CD4-positive, alpha-beta T cell (primary cell): ENCODE results near the gene KCND3. TPM values are rescaled to one million over a fixed set of nuclear protein-coding genes. Genes with fewer than 3 reads are reported as not detected.

ENCODE experiments used
- ATAC-seq: fragments of 200-7000 bp; cut with Tn5 transposase; one replicate; pipeline ENCODE4 v1.10.0; 2022; ENCODE audit warnings: mild to moderate bottlenecking; ENCODE audit not compliant: poor library complexity
- CTCF ChIA-PET: fragments of 350-600 bp; sonication (Branson Sonifier 250); formaldehyde crosslinking; loops from one replicate; lab custom pipeline; 2021; ENCODE audit warnings: antibody characterized with exemption, inconsistent platforms; lab: Charles Lee
- POLR2A ChIA-PET: fragments of 350-600 bp; sonication (Branson Sonifier 250); formaldehyde crosslinking; loops from one replicate; lab custom pipeline; 2021; ENCODE audit warnings: antibody characterized with exemption, inconsistent platforms; lab: Charles Lee
- DNase-seq, 14 experiments: peaks; one replicate each; pipeline ENCODE4 v3.0.0-alpha.2; 2013 to 2020; ENCODE audit warnings: mixed read lengths in 2 of 14
- H3K27ac ChIP-seq, 2 donors: one replicate each; pipeline versions ENCODE4 v1.5.1 to v1.7.0; 2013; ENCODE audit warnings: low read length in 2 of 2, low read depth in 1 of 2, mild to moderate bottlenecking in 1 of 2
- H3K27me3 ChIP-seq, 2 experiments: 1 replicate in 1 of 2; 2 replicates in 1 of 2; pipeline versions ENCODE4 v1.6.1 to v1.7.0; 2013; ENCODE audit warnings: low read length in 2 of 2, control low read depth in 1 of 2, mild to moderate bottlenecking in 1 of 2, moderate library complexity in 1 of 2; ENCODE audit not compliant: insufficient read depth in 2 of 2, control insufficient read depth in 1 of 2
- H3K36me3 ChIP-seq: one replicate; pipeline ENCODE4 v1.6.1; 2013; ENCODE audit warnings: low read length, control low read depth; ENCODE audit not compliant: insufficient read depth
- H3K4me1 ChIP-seq: one replicate; pipeline ENCODE4 v1.6.1; 2013; ENCODE audit warnings: low read length, control low read depth; ENCODE audit not compliant: insufficient read depth
- H3K4me3 ChIP-seq: one replicate; pipeline ENCODE4 v1.5.1; 2013; ENCODE audit warnings: mild to moderate bottlenecking, low read length, moderate library complexity
- H3K9me3 ChIP-seq, 2 experiments: 1 replicate in 1 of 2; 2 replicates in 1 of 2; pipeline versions ENCODE4 v1.6.1 to v1.7.0; 2013; ENCODE audit warnings: low read length in 2 of 2, mild to moderate bottlenecking in 2 of 2, control low read depth in 1 of 2, moderate library complexity in 1 of 2; ENCODE audit not compliant: control insufficient read depth in 1 of 2, insufficient read depth in 1 of 2
- H3K27ac Mint-ChIP-seq: one replicate; pipeline ENCODE4 v1.8.0; 2020; ENCODE audit warnings: mixed read lengths
- H3K27me3 Mint-ChIP-seq: one replicate; pipeline ENCODE4 v1.8.0; 2021; ENCODE audit warnings: mixed read lengths
- H3K36me3 Mint-ChIP-seq: one replicate; pipeline ENCODE4 v1.8.0; 2021; ENCODE audit warnings: low read depth, mixed read lengths
- H3K4me1 Mint-ChIP-seq: one replicate; pipeline ENCODE4 v1.8.0; 2021; ENCODE audit warnings: low read depth, mixed read lengths
- H3K4me3 Mint-ChIP-seq: one replicate; pipeline ENCODE4 v1.8.0; 2020; ENCODE audit warnings: mild to moderate bottlenecking, mixed read lengths
- H3K9me3 Mint-ChIP-seq: one replicate; pipeline ENCODE4 v1.8.0; 2020; ENCODE audit warnings: mixed read lengths
- CTCF ChIP-seq: fragments of 200-600 bp; IDR thresholded peaks from one replicate; pipeline ENCODE4 v1.8.0; 2022; ENCODE audit warnings: antibody characterized with exemption, mild to moderate bottlenecking
- intact Hi-C, 2 experiments: fragments of 100-400 bp; cut with DNase I in 1 of 2; cut with micrococcal nuclease in 1 of 2; formaldehyde crosslinking; loops; one replicate each; pipeline versions ENCODE4 v1.15.1 to v1.9.0; 2023 to 2025; cut with DNase I, micrococcal nuclease
- total RNA-seq, 174 experiments: library from RNA in 2 of 174; stranded (reverse) in 2 of 174; gene quantifications; one replicate each; pipeline ENCODE4 v1.2.3 and lab custom pipeline; 2021 to 2026

The KCND3 gene
- total RNA-seq, 2 experiments from 2014 or later, result 0.05 TPM; not detected in 1

- H3K36me3 ChIP-seq, result no peaks in the 10 kb centered on the region
- no peaks in the 10 kb centered on the region for H3K4me1 ChIP-seq
- H3K27ac ChIP-seq, result no peak overlapping the region
- H3K27ac Mint-ChIP-seq, result no peak overlapping the region
- ChIA-PET CTCF (no interaction called here), POLR2A (no interaction called here)
- peaks cover 0 to 3% of the 10 kb centered on the region in 2 experiments for H3K27me3 ChIP-seq
- DNase-seq, result no peak
- TF ChIP-seq CTCF, result no peak
- H3K4me3 ChIP-seq, result no peak overlapping the region
- intact Hi-C loops, result no loop called here
- no peak for ATAC-seq
- H3K9me3 Mint-ChIP-seq, result no peaks in the 10 kb centered on the region
- no peaks in the 10 kb centered on the region for H3K9me3 ChIP-seq
- H3K36me3 Mint-ChIP-seq, result no peaks in the 10 kb centered on the region
- H3K4me3 Mint-ChIP-seq, result no peak overlapping the region
- peaks cover 12% of the 10 kb centered on the region for H3K27me3 Mint-ChIP-seq
- H3K4me1 Mint-ChIP-seq, result no peaks in the 10 kb centered on the region
These were observed 60.9 kb downstream of the KCND3 start for GRCh38 chr1:111928531-111928930.

- ATAC-seq, result no peak
These were observed 61.8 kb downstream of the KCND3 start for GRCh38 chr1:111927652-111928051.

GRCh38 chr1:111924786-111925185, 64.7 kb downstream of the KCND3 start:
- H3K4me3 Mint-ChIP-seq, result no peak overlapping the region
- CTCF ChIA-PET, result no interaction called here
- no peak overlapping the region for H3K27ac ChIP-seq
- H3K27me3 Mint-ChIP-seq, result peaks cover 32% of the 10 kb centered on the region
- no peak for TF ChIP-seq CTCF
- no peak for DNase-seq
- no peaks in the 10 kb centered on the region for H3K36me3 Mint-ChIP-seq
- peaks cover 11 to 18% of the 10 kb centered on the region in 2 experiments for H3K27me3 ChIP-seq
- no peaks in the 10 kb centered on the region for H3K4me1 ChIP-seq
- ATAC-seq, result no peak
- H3K36me3 ChIP-seq, result no peaks in the 10 kb centered on the region
- intact Hi-C loops, result no loop called here
- H3K9me3 Mint-ChIP-seq, result no peaks in the 10 kb centered on the region
- POLR2A ChIA-PET, result no interaction called here
- H3K27ac Mint-ChIP-seq, result no peak overlapping the region
- no peaks in the 10 kb centered on the region for H3K4me1 Mint-ChIP-seq
- H3K4me3 ChIP-seq, result no peak overlapping the region
- no peaks in the 10 kb centered on the region for H3K9me3 ChIP-seq

More at GRCh38 chr1:111927652-111928051, 61.8 kb downstream of the KCND3 start:
- no peaks in the 10 kb centered on the region for H3K9me3 Mint-ChIP-seq
- H3K4me3 ChIP-seq, result no peak overlapping the region
- H3K36me3 ChIP-seq, result no peaks in the 10 kb centered on the region
- no peaks in the 10 kb centered on the region for H3K9me3 ChIP-seq
- H3K36me3 Mint-ChIP-seq, result no peaks in the 10 kb centered on the region
- H3K27me3 ChIP-seq, result peaks cover 0 to 6% of the 10 kb centered on the region in 2 experiments
- peaks cover 12% of the 10 kb centered on the region for H3K27me3 Mint-ChIP-seq
- CTCF ChIA-PET, result no interaction called here
- no peak for TF ChIP-seq CTCF
- H3K4me1 Mint-ChIP-seq, result no peaks in the 10 kb centered on the region
- intact Hi-C loops, result no loop called here
- POLR2A ChIA-PET, result no interaction called here
- no peak overlapping the region for H3K4me3 Mint-ChIP-seq
- no peak for DNase-seq
- no peak overlapping the region for H3K27ac Mint-ChIP-seq
- no peaks in the 10 kb centered on the region for H3K4me1 ChIP-seq
- no peak overlapping the region for H3K27ac ChIP-seq
